ENCODE data around the gene ZNF438.

GRCh38 chr10:30883751-30884150 is 147.9 kb downstream of the ZNF438 start:
- TF ChIP-seq CTCF (conservative IDR thresholded peaks at IDR 0.05 in 1 of 2, IDR thresholded peaks at IDR 0.05 in 1 of 2; ENCODE audit: low read depth in 1 of 2, low read length in 2 of 2) (no peak), EZH2 (IDR thresholded peaks at IDR 0.05; ENCODE audit: low read length, missing control alignments) (no peak)
